Measurements from ENCODE around the gene CEACAM8.
"Not testable (repeated sequence)": the region's sequence is repeated elsewhere in the genome, so short reads cannot be mapped to it uniquely, and the experiment has no call there.

Gene CEACAM8

DNA sequence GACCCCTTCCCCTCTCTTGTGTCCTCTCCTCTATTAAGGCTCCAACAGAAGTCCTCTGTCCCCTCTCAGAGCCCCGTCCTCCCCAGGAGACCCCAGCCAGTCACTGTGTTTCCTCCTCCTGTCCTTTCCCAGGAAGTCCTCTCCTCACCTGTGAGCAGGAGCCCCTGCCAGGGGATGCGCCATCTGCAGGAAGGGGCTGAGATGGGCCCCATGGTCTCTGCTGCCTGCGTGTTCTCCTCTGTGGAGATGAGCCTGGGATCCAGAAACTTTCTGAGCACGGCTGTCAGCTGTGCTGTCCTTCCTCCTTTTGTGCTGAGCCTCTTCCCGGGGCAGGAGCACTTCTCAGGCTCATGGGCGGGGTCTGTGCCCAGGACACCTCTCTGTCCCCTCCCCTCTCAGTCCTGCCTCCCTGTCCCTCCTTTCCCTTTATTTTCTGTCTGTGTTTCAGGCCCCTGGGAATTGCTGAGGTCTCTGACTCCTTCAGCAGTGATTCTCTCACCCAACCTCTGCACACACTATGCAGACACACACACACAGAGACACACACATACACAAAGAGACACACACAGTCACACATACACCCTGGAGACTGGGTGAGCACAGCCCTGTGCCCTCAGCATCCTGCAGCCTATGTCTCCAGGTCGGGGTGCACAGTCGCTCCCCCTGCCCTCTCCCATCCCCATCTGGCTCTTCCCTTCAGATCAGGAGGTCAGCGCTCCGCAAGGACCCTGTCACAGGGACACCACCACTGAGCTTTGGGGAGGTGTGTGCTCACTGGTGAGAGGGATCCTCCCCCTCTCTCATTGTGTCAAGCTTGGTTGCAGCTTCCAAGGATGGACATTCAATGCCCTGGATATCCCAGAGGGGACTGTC lies at the start of gene CEACAM8:
Gene CEACAM8 (minus strand): TSS at position 308 of the 873 bp plus-strand sequence. CDS start 96 bp downstream, at position 212.
- Mint-ChIP-seq H3K27me3 (peaks cover 18% of the 10 kb centered on the region), H3K36me3 (ENCODE audit: low read depth) (no peaks in the 10 kb centered on the region), H3K9me3 (no peaks in the 10 kb centered on the region), H3K4me3 (no peak within 1 kb of the TSS), H3K27ac (no peak within 1 kb of the TSS), H3K4me1 (no peaks in the 10 kb centered on the region)
- DNase-seq (no peak), ATAC-seq (no peak)

DNA sequence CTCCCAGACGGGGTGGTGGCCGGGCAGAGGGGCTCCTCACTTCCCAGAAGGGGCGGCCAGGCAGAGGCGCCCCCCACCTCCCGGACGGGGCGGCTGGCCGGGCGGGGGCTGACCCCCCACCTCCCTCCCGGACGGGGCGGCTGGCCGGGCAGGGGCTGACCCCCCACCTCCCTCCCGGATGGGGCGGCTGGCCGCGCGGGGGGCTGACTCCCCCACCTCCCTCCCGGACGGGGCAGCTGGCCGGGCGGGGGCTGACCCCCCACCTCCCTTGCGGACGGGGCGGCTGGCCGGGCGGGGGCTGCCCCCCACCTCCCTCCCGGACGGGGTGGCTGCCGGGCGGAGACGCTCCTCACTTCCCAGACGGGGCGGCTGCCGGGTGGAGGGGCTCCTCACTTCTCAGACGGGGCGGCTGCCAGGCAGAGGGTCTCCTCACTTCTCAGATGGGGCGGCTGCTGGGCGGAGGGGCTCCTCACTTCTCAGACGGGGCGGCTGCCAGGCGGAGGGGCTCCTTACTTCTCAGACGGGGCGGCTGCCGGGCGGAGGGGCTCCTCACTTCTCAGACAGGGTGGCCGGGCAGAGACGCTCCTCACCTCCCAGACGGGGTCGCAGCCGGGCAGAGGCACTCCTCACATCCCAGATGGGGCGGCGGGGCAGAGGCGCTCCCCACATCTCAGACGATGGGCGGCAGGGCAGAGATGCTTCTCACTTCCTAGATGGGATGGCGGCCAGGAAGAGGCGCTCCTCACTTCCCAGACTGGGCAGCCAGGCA lies 44.8 kb upstream of the CEACAM8 start:
- H3K36me3 Mint-ChIP-seq (ENCODE audit: low read depth); H3K4me3 Mint-ChIP-seq; H3K4me1 Mint-ChIP-seq; H3K27ac Mint-ChIP-seq; ATAC-seq; H3K9me3 Mint-ChIP-seq; DNase-seq: not testable (repeated sequence)
- H3K27me3 Mint-ChIP-seq, result peaks cover 19% of the 10 kb centered on the region

DNA sequence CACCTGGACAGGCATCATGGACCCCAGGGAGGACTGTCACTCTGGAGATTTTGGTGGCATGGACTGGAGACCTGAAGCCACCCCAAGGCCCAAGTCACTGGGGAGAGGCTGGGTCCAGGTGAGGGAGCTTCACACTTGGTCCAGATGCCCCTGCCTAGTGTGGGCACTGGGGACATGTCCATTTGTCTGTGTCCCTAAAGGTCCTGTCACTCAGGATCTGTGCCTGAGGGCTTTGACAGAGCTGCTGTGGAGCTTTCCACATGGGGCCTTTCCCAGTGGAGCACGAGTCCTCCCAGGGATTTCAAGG lies 40.5 kb upstream of the CEACAM8 start:
- peak; percentile 13 for ATAC-seq
- no peak for DNase-seq
- no peak overlapping the region for H3K4me3 Mint-ChIP-seq
- no peaks in the 10 kb centered on the region for H3K36me3 Mint-ChIP-seq (ENCODE audit: low read depth)
- no peaks in the 10 kb centered on the region for H3K9me3 Mint-ChIP-seq
- H3K27me3 Mint-ChIP-seq, result peaks cover 20% of the 10 kb centered on the region
- H3K4me1 Mint-ChIP-seq, result peaks cover 8% of the 10 kb centered on the region
- H3K27ac Mint-ChIP-seq, result no peak overlapping the region

GRCh38 chr19:42634409-42635232 lies 39.9 kb upstream of the CEACAM8 start:
- no peaks in the 10 kb centered on the region for H3K9me3 Mint-ChIP-seq
- H3K4me1 Mint-ChIP-seq, result peaks cover 10% of the 10 kb centered on the region
- H3K27me3 Mint-ChIP-seq, result peaks cover 20% of the 10 kb centered on the region
- no peaks in the 10 kb centered on the region for H3K36me3 Mint-ChIP-seq (ENCODE audit: low read depth)
- DNase-seq (peak; percentile 59), ATAC-seq (peak; percentile 58)
- no peak overlapping the region for H3K4me3 Mint-ChIP-seq
- H3K27ac Mint-ChIP-seq, result peak overlapping the region; percentile 53

GRCh38 chr19:42629191-42629590 lies 34.5 kb upstream of the CEACAM8 start:
- ATAC-seq (no peak), DNase-seq (no peak)
- H3K4me3 Mint-ChIP-seq, result no peak overlapping the region
- peaks cover 20% of the 10 kb centered on the region for H3K27me3 Mint-ChIP-seq
- H3K9me3 Mint-ChIP-seq, result no peaks in the 10 kb centered on the region
- H3K27ac Mint-ChIP-seq, result peak overlapping the region; percentile 80
- H3K36me3 Mint-ChIP-seq (ENCODE audit: low read depth), result no peaks in the 10 kb centered on the region
- peaks cover 28% of the 10 kb centered on the region for H3K4me1 Mint-ChIP-seq

DNA sequence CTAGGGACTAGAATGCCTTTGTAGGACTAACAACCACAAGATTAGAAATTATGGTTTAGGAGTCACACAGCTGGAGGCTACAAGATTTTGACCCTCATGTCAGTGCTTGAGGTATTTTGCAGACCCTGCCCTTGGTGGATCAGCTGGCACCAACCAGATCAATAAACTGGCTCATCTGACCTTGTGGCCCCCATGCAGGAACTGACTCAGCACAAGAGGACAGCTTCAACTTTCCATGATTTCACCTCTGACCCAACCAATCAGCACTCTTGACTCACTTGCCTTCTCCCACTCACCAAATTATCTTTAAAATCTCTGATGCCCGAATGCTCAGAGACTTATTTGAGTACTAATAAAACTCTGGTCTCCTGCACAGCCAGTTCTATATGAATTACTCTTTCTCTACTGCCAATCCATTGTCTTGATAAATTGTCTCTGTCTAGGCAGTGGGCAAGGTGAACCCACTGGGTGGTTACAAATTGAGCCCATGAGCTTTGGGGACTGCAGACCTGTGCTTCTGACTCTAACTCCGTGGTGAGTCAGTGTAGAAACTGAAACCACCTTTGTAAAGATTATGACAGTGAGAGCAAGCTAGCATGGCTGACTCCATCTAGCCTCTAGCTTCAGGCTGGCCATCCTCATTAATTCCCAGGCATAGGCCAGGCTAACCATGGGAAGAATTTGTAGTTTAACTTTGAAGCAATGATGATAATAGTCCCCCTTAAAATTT lies 33.9 kb upstream of the CEACAM8 start:
- no peaks in the 10 kb centered on the region for H3K9me3 Mint-ChIP-seq
- H3K4me3 Mint-ChIP-seq, result peak overlapping the region; percentile 5
- peaks cover 27% of the 10 kb centered on the region for H3K4me1 Mint-ChIP-seq
- no peaks in the 10 kb centered on the region for H3K36me3 Mint-ChIP-seq (ENCODE audit: low read depth)
- peaks cover 20% of the 10 kb centered on the region for H3K27me3 Mint-ChIP-seq
- peak overlapping the region; percentile 80 for H3K27ac Mint-ChIP-seq
- peak; percentile 91 for ATAC-seq
- peak; percentile 25 for DNase-seq

DNA sequence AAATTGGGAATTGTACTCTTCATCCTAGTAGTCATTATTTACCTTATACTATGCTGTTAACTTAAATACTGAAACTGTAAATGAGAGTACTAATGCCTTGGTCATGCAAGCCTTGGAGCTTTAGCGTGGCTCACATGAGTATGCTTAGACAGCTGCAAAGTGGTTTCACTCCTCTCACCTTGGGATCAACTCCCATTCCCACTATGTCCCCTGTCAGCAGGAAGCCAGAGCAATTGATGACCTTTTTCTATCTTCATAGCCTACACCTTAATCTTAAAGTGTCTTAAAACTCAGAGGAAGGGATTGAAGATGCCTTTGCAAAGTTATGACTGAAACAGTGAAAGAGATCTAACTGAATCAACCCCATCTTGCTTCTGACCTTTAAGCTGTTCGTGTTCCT lies 33.2 kb upstream of the CEACAM8 start:
- Mint-ChIP-seq H3K36me3 (ENCODE audit: low read depth) (no peaks in the 10 kb centered on the region), H3K4me1 (peaks cover 27% of the 10 kb centered on the region), H3K27ac (peak overlapping the region; percentile 80), H3K4me3 (peak overlapping the region; percentile 11), H3K27me3 (peaks cover 16% of the 10 kb centered on the region), H3K9me3 (no peaks in the 10 kb centered on the region)
- DNase-seq (no peak), ATAC-seq (peak; percentile 37)

DNA sequence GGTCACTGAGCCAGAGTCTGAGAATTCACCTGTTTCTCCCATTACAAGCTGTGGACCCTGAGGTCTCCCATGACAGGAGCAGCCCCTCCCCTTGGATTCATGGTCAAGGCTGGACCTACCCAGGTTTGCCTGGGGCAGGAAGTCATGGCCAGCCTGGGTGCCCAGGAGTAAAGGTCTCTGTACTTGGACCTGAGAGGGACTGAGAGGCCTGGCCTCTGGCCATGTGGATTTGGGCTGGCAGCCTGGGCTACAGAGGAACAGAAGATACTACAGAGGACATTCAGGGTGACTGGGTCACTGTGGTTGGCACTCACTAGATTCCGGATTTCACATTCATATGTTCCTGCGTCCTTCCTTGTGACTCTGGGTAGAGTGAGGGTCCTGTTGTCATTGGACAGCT lies 31.5 kb upstream of the CEACAM8 start:
- ATAC-seq (no peak), DNase-seq (no peak)
- Mint-ChIP-seq H3K9me3 (no peaks in the 10 kb centered on the region), H3K36me3 (ENCODE audit: low read depth) (no peaks in the 10 kb centered on the region), H3K4me3 (no peak overlapping the region), H3K27ac (no peak overlapping the region), H3K27me3 (peaks cover 14% of the 10 kb centered on the region), H3K4me1 (peaks cover 27% of the 10 kb centered on the region)

DNA sequence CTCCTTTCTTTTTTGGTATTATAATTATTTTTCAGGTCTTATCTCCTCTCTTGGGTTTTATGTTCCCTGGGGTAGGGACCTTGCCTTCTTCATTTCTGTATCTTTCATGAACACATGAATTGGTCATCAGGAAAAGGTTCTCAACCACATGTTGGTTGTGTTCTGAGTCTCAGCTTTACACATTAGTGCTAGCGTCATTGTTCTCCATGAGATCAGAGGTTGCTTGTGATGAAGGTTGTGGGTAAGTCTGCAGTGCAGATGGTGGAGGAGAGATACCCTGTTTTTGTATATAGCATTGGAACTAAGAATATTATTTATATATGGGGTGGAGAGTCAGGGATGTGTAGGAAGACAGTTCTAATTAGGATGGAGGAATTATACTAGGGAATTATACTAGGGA lies 24.5 kb upstream of the CEACAM8 start:
- DNase-seq (no peak), ATAC-seq (no peak)
- Mint-ChIP-seq H3K27ac (no peak overlapping the region), H3K4me3 (no peak overlapping the region), H3K27me3 (peaks cover 15% of the 10 kb centered on the region), H3K9me3 (no peaks in the 10 kb centered on the region), H3K4me1 (no peaks in the 10 kb centered on the region), H3K36me3 (ENCODE audit: low read depth) (no peaks in the 10 kb centered on the region)

DNA sequence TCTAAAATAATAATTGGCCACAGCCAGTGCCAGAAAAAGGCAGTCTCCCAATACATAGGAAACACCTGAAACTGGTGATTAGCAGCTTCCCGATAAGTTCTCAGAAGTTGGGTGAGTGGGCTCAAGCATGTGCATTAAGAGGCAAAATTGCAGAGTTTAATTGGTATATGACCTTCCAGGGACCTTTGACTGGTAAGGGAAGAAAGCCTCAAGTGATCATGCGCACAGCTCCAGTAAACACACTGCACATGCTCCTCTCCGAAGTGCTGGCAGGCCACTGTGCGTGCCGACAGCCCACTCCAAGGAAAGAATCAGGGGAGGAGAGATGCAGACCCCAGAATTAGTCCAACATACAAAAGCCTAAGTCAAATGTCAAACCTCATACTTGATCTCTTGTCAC lies 18.9 kb upstream of the CEACAM8 start:
- H3K4me1 Mint-ChIP-seq, result no peaks in the 10 kb centered on the region
- ATAC-seq (no peak), DNase-seq (no peak)
- H3K27me3 Mint-ChIP-seq, result peaks cover 14% of the 10 kb centered on the region
- no peak overlapping the region for H3K27ac Mint-ChIP-seq
- H3K4me3 Mint-ChIP-seq, result no peak overlapping the region
- H3K36me3 Mint-ChIP-seq (ENCODE audit: low read depth), result no peaks in the 10 kb centered on the region
- no peaks in the 10 kb centered on the region for H3K9me3 Mint-ChIP-seq

GRCh38 chr19:42610401-42610915 lies 15.7 kb upstream of the CEACAM8 start:
- H3K27ac Mint-ChIP-seq; H3K9me3 Mint-ChIP-seq; H3K4me1 Mint-ChIP-seq; H3K4me3 Mint-ChIP-seq; ATAC-seq; H3K36me3 Mint-ChIP-seq (ENCODE audit: low read depth); DNase-seq: not testable (repeated sequence)
- peaks cover 18% of the 10 kb centered on the region for H3K27me3 Mint-ChIP-seq

DNA sequence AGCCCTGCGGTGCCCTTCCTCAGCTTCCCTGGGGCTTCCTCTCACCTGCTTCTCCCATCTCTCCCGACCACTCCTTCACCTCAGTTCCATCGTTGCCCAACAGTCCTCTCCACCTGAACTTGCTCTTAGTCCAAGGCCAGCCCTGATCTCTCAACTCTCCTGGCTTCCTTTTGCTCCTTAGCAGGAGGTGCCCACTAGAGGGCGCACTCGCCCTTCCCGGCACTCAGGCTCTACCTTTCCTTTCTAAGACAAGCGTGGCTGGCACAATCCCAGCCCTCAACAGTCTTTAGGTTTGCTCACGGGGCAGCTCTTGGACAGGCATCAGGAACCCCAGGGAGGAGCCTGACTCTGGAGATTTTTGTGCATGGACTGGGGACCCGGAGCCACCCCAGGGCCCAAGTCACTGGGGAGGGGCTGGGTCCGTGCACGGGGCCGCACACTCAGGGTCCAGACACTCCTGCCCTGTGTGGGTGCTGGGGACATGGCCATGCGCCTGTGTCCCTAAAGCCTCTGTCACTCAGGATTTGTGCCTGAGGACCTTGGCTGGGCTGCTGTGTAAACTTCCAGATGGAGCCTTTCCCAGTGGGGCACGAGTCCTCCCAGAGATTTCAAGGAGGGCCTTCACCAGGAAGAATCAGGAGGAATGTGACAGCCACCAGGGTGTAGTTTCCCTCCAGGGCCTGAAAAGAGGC lies 12.1 kb upstream of the CEACAM8 start:
- H3K27me3 Mint-ChIP-seq, result peaks cover 22% of the 10 kb centered on the region
- H3K4me1 Mint-ChIP-seq, result no peaks in the 10 kb centered on the region
- no peaks in the 10 kb centered on the region for H3K36me3 Mint-ChIP-seq (ENCODE audit: low read depth)
- ATAC-seq (peak; percentile 54), DNase-seq (peak; percentile 73)
- H3K9me3 Mint-ChIP-seq, result no peaks in the 10 kb centered on the region
- no peak overlapping the region for H3K4me3 Mint-ChIP-seq
- no peak overlapping the region for H3K27ac Mint-ChIP-seq

- no peaks in the 10 kb centered on the region for H3K9me3 Mint-ChIP-seq
- DNase-seq (peak; percentile 33), ATAC-seq (no peak)
- H3K4me1 Mint-ChIP-seq, result no peaks in the 10 kb centered on the region
- peaks cover 39% of the 10 kb centered on the region for H3K27me3 Mint-ChIP-seq
- no peaks in the 10 kb centered on the region for H3K36me3 Mint-ChIP-seq (ENCODE audit: low read depth)
- H3K4me3 Mint-ChIP-seq, result no peak overlapping the region
- no peak overlapping the region for H3K27ac Mint-ChIP-seq
Measured at GRCh38 chr19:42601811-42602443, 7.2 kb upstream of the CEACAM8 start.

Measured in activated naive CD8-positive, alpha-beta T cell treated with anti-CD3 and anti-CD28 coated beads, Interleukin-2, amount 50 U/mL, for 24 hours (primary cell).